Vagina (tissue), 2 donors: ENCODE results near the gene SNX19. TPM values are rescaled to one million over a fixed set of nuclear protein-coding genes. Genes with fewer than 3 reads are reported as not detected.

Experiments used
- DNase-seq, 2 donors: peaks; one replicate each; pipeline ENCODE4 v3.0.0-alpha.2; 2017; ENCODE audit errors: extremely low spot score in 2 of 2
- H3K27ac ChIP-seq: fragments of 200-600 bp; sonication (generic); one replicate; pipeline ENCODE4 v1.5.1; 2019
- H3K27me3 ChIP-seq: fragments of 200-600 bp; sonication (generic); one replicate; pipeline ENCODE4 v1.5.1; 2019
- H3K36me3 ChIP-seq, 2 donors: fragments of 200-600 bp; sonication (generic); one replicate each; pipeline ENCODE4 v1.5.1; 2017 to 2019
- H3K4me1 ChIP-seq: fragments of 200-600 bp; sonication (generic); one replicate; pipeline ENCODE4 v1.5.1; 2019
- H3K4me3 ChIP-seq, 2 donors: fragments of 200-600 bp; sonication (generic); 1 replicate in 1 of 2; 2 replicates in 1 of 2; pipeline ENCODE4 v1.5.1; 2016 to 2019
- H3K9me3 ChIP-seq: fragments of 200-600 bp; sonication (generic); one replicate; pipeline ENCODE4 v1.5.1; 2019
- CTCF ChIP-seq, 3 experiments: fragments of 450-650 bp in 2 of 3; fragments of 200-600 bp in 1 of 3; sonication (generic) in 1 of 3; IDR thresholded peaks; one replicate each; pipeline ENCODE4 v1.5.1; 2017 to 2019; ENCODE audit warnings: antibody characterized with exemption in 3 of 3, mild to moderate bottlenecking in 2 of 3, moderate library complexity in 2 of 3
- POLR2A ChIP-seq, 2 donors: fragments of 450-650 bp; IDR thresholded peaks; one replicate each; pipeline ENCODE4 v1.6.1; 2017; ENCODE audit warnings: antibody characterized with exemption in 2 of 2, mild to moderate bottlenecking in 2 of 2, moderate library complexity in 2 of 2
- POLR2AphosphoS5 ChIP-seq, 2 donors: sonication (generic); formaldehyde crosslinking; IDR thresholded peaks; one replicate each; pipeline ENCODE4 v1.9.0; 2017; ENCODE audit warnings: antibody characterized with exemption in 2 of 2, mild to moderate bottlenecking in 2 of 2, low read depth in 1 of 2; ENCODE audit not compliant: insufficient read depth in 1 of 2
- intact Hi-C: fragments of 100-400 bp; cut with DNase I; formaldehyde crosslinking; loops from one replicate; pipeline ENCODE4 v1.15.1; 2023
- total RNA-seq: library from RNA; depleted of rRNA; stranded (reverse); fragments of >200 nt; gene quantifications from one replicate; pipeline ENCODE4 v1.2.3, GENCODE V29; 2016

Gene SNX19
- total RNA-seq, 1 donor from 2014 or later: 67.5 TPM

- Histone ChIP-seq H3K4me1 (no peaks in the 10 kb centered on the region), H3K9me3 (no peaks in the 10 kb centered on the region), H3K36me3 (peaks cover 0 to 79% of the 10 kb centered on the region in 2 donors), H3K27ac (no peak overlapping the region), H3K27me3 (no peaks in the 10 kb centered on the region), H3K4me3 (no peak overlapping the region)
- intact Hi-C loops: no loop called here
- no peak for TF ChIP-seq CTCF (IDR thresholded peaks at IDR 0.05)
- TF ChIP-seq POLR2A (IDR thresholded peaks at IDR 0.05): no peak
- no peak for TF ChIP-seq POLR2AphosphoS5 (IDR thresholded peaks at IDR 0.05; ENCODE audit: insufficient read depth in 1 of 2, low read depth in 1 of 2)
- no peak for DNase-seq
Measured at GRCh38 chr11:130881475-130882137, 34.7 kb downstream of the SNX19 start.

GRCh38 chr11:130879836-130880235 lies 36.4 kb downstream of the SNX19 start:
- peaks cover 0 to 78% of the 10 kb centered on the region in 2 donors for H3K36me3 ChIP-seq
- intact Hi-C loops: no loop called here
- DNase-seq: no peak
- TF ChIP-seq CTCF (IDR thresholded peaks at IDR 0.05) (no peak), POLR2A (IDR thresholded peaks at IDR 0.05) (no peak), POLR2AphosphoS5 (IDR thresholded peaks at IDR 0.05; ENCODE audit: insufficient read depth in 1 of 2, low read depth in 1 of 2) (no peak)
- no peak overlapping the region for H3K4me3 ChIP-seq
- no peak overlapping the region for H3K27ac ChIP-seq
- H3K9me3 ChIP-seq: no peaks in the 10 kb centered on the region
- no peaks in the 10 kb centered on the region for H3K4me1 ChIP-seq
- no peaks in the 10 kb centered on the region for H3K27me3 ChIP-seq

GRCh38 chr11:130876931-130877915 lies 39.1 kb downstream of the SNX19 start:
- intact Hi-C loops: no loop called here
- Histone ChIP-seq H3K4me1 (peaks cover 8% of the 10 kb centered on the region), H3K36me3 (peaks cover 0 to 61% of the 10 kb centered on the region in 2 donors), H3K27me3 (no peaks in the 10 kb centered on the region), H3K4me3 (no peak overlapping the region), H3K27ac (no peak overlapping the region), H3K9me3 (no peaks in the 10 kb centered on the region)
- peak in 1 of 2 donors; percentile 79 for DNase-seq
- TF ChIP-seq CTCF (IDR thresholded peaks at IDR 0.05) (no peak), POLR2AphosphoS5 (IDR thresholded peaks at IDR 0.05; ENCODE audit: insufficient read depth in 1 of 2, low read depth in 1 of 2) (no peak), POLR2A (IDR thresholded peaks at IDR 0.05) (no peak)

DNA sequence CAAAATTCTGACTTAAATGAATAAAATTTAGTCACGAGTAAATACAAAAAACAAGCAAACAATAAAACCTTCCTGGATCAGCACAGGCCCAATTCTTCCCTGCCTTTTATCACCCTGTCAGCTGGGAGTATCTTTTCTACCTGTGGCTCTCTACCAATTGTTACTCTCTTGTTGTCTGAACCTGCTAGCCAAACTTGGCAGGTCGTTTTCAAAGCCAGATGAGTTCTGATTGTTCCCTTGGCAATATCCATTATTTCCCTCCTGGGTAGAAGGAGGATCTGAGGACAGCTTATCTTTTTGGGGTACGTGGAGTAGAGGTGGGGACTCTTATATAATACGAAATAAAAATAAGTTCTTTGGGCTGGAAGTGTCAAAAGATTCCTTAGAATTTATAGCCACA lies 40.2 kb downstream of the SNX19 start:
- peaks cover 8% of the 10 kb centered on the region for H3K4me1 ChIP-seq
- intact Hi-C loops: no loop called here
- no peak overlapping the region for H3K4me3 ChIP-seq
- no peaks in the 10 kb centered on the region for H3K9me3 ChIP-seq
- TF ChIP-seq POLR2AphosphoS5 (IDR thresholded peaks at IDR 0.05; ENCODE audit: insufficient read depth in 1 of 2, low read depth in 1 of 2) (no peak), POLR2A (IDR thresholded peaks at IDR 0.05) (no peak), CTCF (IDR thresholded peaks at IDR 0.05) (no peak)
- no peak for DNase-seq
- no peak overlapping the region for H3K27ac ChIP-seq
- H3K27me3 ChIP-seq: no peaks in the 10 kb centered on the region
- peaks cover 0 to 56% of the 10 kb centered on the region in 2 donors for H3K36me3 ChIP-seq
